ENCODE measurements around the gene HDHD5. TPM values are rescaled to one million over a fixed set of nuclear protein-coding genes. Genes with fewer than 3 reads are reported as not detected.

The HDHD5 gene
- total and polyA plus RNA-seq, 11 donors, result 31.8 to 72.1 (median 49.0) TPM

DNA sequence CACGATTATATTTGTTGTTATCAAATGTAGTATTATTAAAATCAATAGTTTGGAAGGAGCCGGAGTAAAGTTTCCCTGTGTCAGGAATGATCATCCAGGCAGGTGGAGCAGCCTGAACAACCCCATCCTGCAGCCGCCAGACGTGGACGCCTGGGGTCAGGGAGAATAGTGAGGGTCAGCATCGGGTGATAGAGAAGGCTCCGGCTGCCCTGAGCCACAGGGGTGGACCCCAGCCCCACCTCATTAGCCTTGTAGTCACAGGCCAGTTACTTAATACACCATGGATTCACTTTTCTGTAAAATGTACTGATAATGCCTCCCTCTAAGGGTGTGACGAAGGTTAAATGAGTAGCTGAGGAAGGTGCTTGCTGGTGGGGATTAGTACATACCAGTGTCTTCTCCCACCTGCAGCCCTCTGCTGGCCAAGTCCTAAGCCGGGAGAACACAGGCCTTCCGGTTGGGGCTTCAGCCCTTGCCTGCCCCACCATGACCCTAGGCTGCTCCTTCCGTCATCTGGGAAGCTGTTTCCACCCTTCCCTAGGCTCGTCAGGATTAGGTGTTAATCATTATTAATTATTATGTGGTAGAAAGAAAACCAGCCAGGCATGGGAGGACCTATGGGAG, 52.8 kb downstream of the HDHD5 start:
- TF ChIP-seq, protein P1, sequence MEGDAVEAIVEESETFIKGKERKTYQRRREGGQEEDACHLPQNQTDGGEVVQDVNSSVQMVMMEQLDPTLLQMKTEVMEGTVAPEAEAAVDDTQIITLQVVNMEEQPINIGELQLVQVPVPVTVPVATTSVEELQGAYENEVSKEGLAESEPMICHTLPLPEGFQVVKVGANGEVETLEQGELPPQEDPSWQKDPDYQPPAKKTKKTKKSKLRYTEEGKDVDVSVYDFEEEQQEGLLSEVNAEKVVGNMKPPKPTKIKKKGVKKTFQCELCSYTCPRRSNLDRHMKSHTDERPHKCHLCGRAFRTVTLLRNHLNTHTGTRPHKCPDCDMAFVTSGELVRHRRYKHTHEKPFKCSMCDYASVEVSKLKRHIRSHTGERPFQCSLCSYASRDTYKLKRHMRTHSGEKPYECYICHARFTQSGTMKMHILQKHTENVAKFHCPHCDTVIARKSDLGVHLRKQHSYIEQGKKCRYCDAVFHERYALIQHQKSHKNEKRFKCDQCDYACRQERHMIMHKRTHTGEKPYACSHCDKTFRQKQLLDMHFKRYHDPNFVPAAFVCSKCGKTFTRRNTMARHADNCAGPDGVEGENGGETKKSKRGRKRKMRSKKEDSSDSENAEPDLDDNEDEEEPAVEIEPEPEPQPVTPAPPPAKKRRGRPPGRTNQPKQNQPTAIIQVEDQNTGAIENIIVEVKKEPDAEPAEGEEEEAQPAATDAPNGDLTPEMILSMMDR (IDR thresholded peaks at IDR 0.05), result no peak
- TF ChIP-seq POLR2A (IDR thresholded peaks at IDR 0.05), result no peak
- Histone ChIP-seq H3K27ac (peak overlapping the region in 2 of 12 donors; percentile 37 to 88), H3K4me1 (peaks cover 0 to 62% (median 0%) of the 10 kb centered on the region in 12 donors), H3K36me3 (peaks cover 0 to 86% (median 76%) of the 10 kb centered on the region in 9 donors), H3K4me3 (peak overlapping the region in 1 of 12 donors; percentile 26), H3K9me3 (no peaks in the 10 kb centered on the region), H3K27me3 (no peaks in the 10 kb centered on the region)
- intact Hi-C loops (cut with DNase I), result no loop called here
- WGBS, 4 donors, result 85 to 89% (median 86%) methylated on average over 12 of the region's 12 CpGs
- DNase-seq (no peak), ATAC-seq (peak in 3 of 4 donors; percentile 29 to 30 (median 29))

DNA sequence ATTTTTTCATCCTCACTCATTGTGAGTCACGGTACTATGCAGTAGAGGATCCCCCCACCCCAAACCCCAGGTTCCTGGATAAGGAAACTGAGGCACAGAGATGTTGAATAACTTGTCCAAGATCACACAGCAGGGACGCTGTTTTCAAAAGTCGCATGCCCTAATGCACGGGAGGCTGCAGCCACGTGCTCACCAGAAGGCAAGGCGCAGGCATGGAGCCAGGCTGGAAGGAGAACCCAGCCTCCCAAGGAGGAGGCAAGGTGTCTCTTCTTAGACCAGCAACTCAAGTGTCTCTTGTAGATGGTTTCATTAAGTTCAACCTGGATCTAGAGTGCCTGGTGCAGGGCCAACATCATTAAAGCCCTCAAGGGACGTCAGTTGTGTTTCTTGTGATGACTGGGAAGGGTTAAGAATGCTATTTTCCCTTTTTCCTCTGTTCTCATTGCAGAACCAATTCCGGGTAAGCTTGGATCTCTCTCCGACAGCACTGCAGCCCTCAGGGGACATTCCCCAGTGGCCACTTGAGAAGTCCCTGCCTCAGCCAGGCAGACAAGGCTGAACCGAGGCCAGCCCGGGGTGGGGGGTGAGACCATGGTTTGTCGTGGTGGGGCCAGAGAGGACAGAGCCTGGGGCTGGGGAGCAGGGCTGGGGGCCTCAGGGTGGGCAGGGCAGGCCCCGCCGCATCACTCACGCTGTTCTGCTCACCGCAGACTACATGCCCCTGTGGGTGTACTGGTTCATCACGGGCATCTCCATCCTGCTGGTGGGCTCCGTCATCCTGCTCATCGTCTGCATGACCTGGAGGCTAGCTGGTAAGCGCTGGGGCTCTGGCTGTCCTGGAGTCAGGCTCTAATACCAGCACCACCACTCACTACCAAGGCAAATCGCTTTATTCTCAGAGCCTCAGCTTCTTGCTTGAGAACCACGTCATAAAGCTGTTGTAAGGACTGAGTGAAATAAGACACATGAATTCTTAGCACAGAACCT, 53.6 kb downstream of the HDHD5 start:
- Histone ChIP-seq H3K27ac (peak overlapping the region in 1 of 12 donors; percentile 88), H3K27me3 (no peaks in the 10 kb centered on the region), H3K36me3 (peaks cover 0 to 91% (median 85%) of the 10 kb centered on the region in 9 donors), H3K9me3 (no peaks in the 10 kb centered on the region), H3K4me3 (no peak overlapping the region), H3K4me1 (peaks cover 0 to 70% (median 0%) of the 10 kb centered on the region in 12 donors)
- intact Hi-C loops (cut with DNase I), result no loop called here
- TF ChIP-seq POLR2A (IDR thresholded peaks at IDR 0.05), result no peak
- TF ChIP-seq, protein P1 (IDR thresholded peaks at IDR 0.05), result no peak
- ATAC-seq, result no peak
- no peak for DNase-seq
- 77 to 84% (median 79%) methylated on average over 22 of the region's 22 CpGs for WGBS, 4 donors

DNA sequence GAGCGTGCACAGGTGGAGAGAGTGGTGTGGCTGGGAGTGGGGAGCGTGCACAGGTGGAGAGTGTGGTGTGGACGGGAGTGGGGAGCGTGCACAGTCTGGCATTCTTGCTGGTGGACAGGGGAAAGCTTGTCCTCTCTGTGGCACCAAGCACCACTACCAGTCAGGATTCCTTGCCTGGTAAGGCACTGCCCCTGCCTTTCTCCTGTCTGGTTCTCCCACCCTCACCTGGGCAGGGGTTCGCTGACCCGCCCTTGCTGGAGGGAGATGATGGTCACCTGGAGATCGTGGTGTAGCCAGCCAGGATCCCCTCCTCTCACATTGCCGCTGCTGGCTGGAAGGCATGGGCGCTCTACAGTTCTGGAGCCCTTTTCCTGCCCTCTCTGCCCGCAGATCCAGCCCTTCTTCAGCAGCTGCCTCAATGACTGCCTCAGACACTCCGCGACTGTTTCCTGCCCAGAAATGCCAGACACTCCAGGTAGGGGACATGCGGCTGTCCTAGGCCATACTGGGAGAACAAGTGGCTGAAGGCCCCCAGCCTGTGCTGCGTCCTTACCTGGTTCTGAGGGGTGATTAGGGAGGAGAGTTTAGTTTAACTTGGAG, 54.6 kb downstream of the HDHD5 start:
- Histone ChIP-seq H3K4me1 (peaks cover 0 to 80% (median 0%) of the 10 kb centered on the region in 12 donors), H3K27me3 (no peaks in the 10 kb centered on the region), H3K4me3 (no peak overlapping the region), H3K36me3 (peaks cover 0 to 93% (median 86%) of the 10 kb centered on the region in 9 donors), H3K9me3 (no peaks in the 10 kb centered on the region), H3K27ac (peak overlapping the region in 1 of 12 donors; percentile 88)
- intact Hi-C loops (cut with DNase I), result no loop called here
- no peak for TF ChIP-seq POLR2A (IDR thresholded peaks at IDR 0.05)
- TF ChIP-seq, protein P1 (IDR thresholded peaks at IDR 0.05), result no peak
- no peak for ATAC-seq
- 85 to 93% (median 89%) methylated on average over 13 to 14 of the region's 14 CpGs for WGBS, 4 donors
- no peak for DNase-seq
